WTC11 (cell line): ENCODE measurements around the gene TOM1. TPM values are rescaled to one million over a fixed set of nuclear protein-coding genes. Genes with fewer than 3 reads are reported as not detected.

Experiments
- ATAC-seq: fragments of 200-7000 bp; cut with Tn5 transposase; 2 replicates; pipeline ENCODE4 v1.10.0; 2021; ENCODE audit warnings: mild to moderate bottlenecking, moderate library complexity
- CTCF ChIA-PET: fragments of 300-600 bp; sonication (Branson Sonifier 250); formaldehyde crosslinking; loops from one replicate; lab custom pipeline; 2021; ENCODE audit warnings: antibody characterized with exemption; lab: Charles Lee
- POLR2A ChIA-PET: fragments of 350-600 bp; sonication (Branson Sonifier 250); formaldehyde crosslinking; loops from one replicate; lab custom pipeline; 2021; ENCODE audit warnings: antibody characterized with exemption; lab: Charles Lee
- DNase-seq: peaks from one replicate; pipeline ENCODE4 v3.0.0; 2021; ENCODE audit warnings: low spot score
- H3K27ac Mint-ChIP-seq: 2 replicates; pipeline ENCODE4 v1.8.0; 2021; ENCODE audit warnings: mixed read lengths
- H3K27me3 Mint-ChIP-seq: 2 replicates; pipeline ENCODE4 v1.8.0; 2021; ENCODE audit warnings: low read depth, mild to moderate bottlenecking, moderate library complexity, mixed read lengths
- H3K36me3 Mint-ChIP-seq: 2 replicates; pipeline ENCODE4 v1.8.0; 2021; ENCODE audit warnings: mixed read lengths
- H3K4me1 Mint-ChIP-seq: 2 replicates; pipeline ENCODE4 v1.8.0; 2022; ENCODE audit warnings: mixed read lengths
- H3K4me3 Mint-ChIP-seq: 2 replicates; pipeline ENCODE4 v1.8.0; 2021; ENCODE audit warnings: mild to moderate bottlenecking, moderate library complexity, mixed read lengths
- H3K9me3 Mint-ChIP-seq: 2 replicates; pipeline ENCODE4 v1.8.0; 2021; ENCODE audit warnings: mixed read lengths
- ATF3 ChIP-seq: sonication (generic); formaldehyde crosslinking; conservative IDR thresholded peaks from 2 replicates; pipeline ENCODE4 v1.8.1; 2022; ENCODE audit warnings: mild to moderate bottlenecking, missing genetic modification reagents
- CBFB ChIP-seq: sonication (generic); formaldehyde crosslinking; IDR thresholded peaks from 2 replicates; pipeline ENCODE4 v1.8.1; 2022; ENCODE audit warnings: mild to moderate bottlenecking, low read depth, missing genetic modification reagents
- CREM ChIP-seq: sonication (generic); formaldehyde crosslinking; IDR thresholded peaks from 2 replicates; pipeline ENCODE4 v1.8.1; 2022; ENCODE audit warnings: mild to moderate bottlenecking, missing genetic modification reagents, moderate library complexity
- ERG ChIP-seq: fragments of 250-450 bp; sonication (Bioruptor Pico); IDR thresholded peaks from 2 replicates; pipeline ENCODE4 v1.8.0; 2021; ENCODE audit warnings: mild to moderate bottlenecking
- FOXP1 ChIP-seq: sonication (generic); formaldehyde crosslinking; IDR thresholded peaks from 2 replicates; pipeline ENCODE4 v1.8.0; 2022; ENCODE audit warnings: missing genetic modification reagents, mild to moderate bottlenecking, moderate library complexity, borderline replicate concordance
- GABPB1 ChIP-seq: sonication (generic); formaldehyde crosslinking; IDR thresholded peaks from 2 replicates; pipeline ENCODE4 v1.8.1; 2023; ENCODE audit warnings: mild to moderate bottlenecking, missing genetic modification reagents
- HMGXB4 ChIP-seq: sonication (generic); formaldehyde crosslinking; IDR thresholded peaks from 2 replicates; pipeline ENCODE4 v1.8.1; 2023; ENCODE audit warnings: mild to moderate bottlenecking, moderate library complexity, missing genetic modification reagents
- IRF1 ChIP-seq: sonication (generic); formaldehyde crosslinking; IDR thresholded peaks from 2 replicates; pipeline ENCODE4 v1.8.0; 2023; ENCODE audit warnings: missing genetic modification reagents
- MLX ChIP-seq: sonication (generic); formaldehyde crosslinking; IDR thresholded peaks from 2 replicates; pipeline ENCODE4 v1.8.1; 2023; ENCODE audit warnings: mild to moderate bottlenecking, missing genetic modification reagents, moderate library complexity
- NR2C2 ChIP-seq: sonication (generic); formaldehyde crosslinking; IDR thresholded peaks from 2 replicates; pipeline ENCODE4 v1.8.0; 2022; ENCODE audit warnings: mild to moderate bottlenecking, missing genetic modification reagents
- SOX15 ChIP-seq: fragments of 250-450 bp; sonication (Bioruptor Pico); IDR thresholded peaks from 2 replicates; pipeline ENCODE4 v1.9.0; 2021; ENCODE audit warnings: mild to moderate bottlenecking
- TEAD4 ChIP-seq: sonication (generic); formaldehyde crosslinking; IDR thresholded peaks from 2 replicates; pipeline ENCODE4 v1.8.0; 2022; ENCODE audit warnings: mild to moderate bottlenecking, missing genetic modification reagents
- ZNF121 ChIP-seq: sonication (generic); formaldehyde crosslinking; IDR thresholded peaks from 2 replicates; pipeline ENCODE4 v1.8.0; 2023; ENCODE audit warnings: missing genetic modification reagents
- ZNF219 ChIP-seq: sonication (generic); formaldehyde crosslinking; IDR thresholded peaks from 2 replicates; pipeline ENCODE4 v1.8.0; 2023; ENCODE audit warnings: missing genetic modification reagents, mild to moderate bottlenecking, borderline replicate concordance
- ZNF396 ChIP-seq: fragments of 250-450 bp; sonication (Bioruptor Pico); IDR thresholded peaks from 2 replicates; pipeline ENCODE4 v1.8.0; 2021; ENCODE audit warnings: mild to moderate bottlenecking, moderate library complexity, borderline replicate concordance
- ZNF416 ChIP-seq: fragments of 250-450 bp; sonication (Bioruptor Pico); IDR thresholded peaks from 2 replicates; pipeline ENCODE4 v1.9.0; 2021; ENCODE audit warnings: mild to moderate bottlenecking, inconsistent platforms
- ZNF425 ChIP-seq: fragments of 250-450 bp; sonication (Bioruptor Pico); conservative IDR thresholded peaks from 2 replicates; pipeline ENCODE4 v1.9.0; 2021; ENCODE audit warnings: mild to moderate bottlenecking
- ZNF512 ChIP-seq: sonication (generic); formaldehyde crosslinking; IDR thresholded peaks from 2 replicates; pipeline ENCODE4 v1.8.1; 2022; ENCODE audit warnings: missing genetic modification reagents, borderline replicate concordance
- ZNF671 ChIP-seq: fragments of 250-450 bp; sonication (Bioruptor Pico); IDR thresholded peaks from 2 replicates; pipeline ENCODE4 v1.8.0; 2021; ENCODE audit warnings: mild to moderate bottlenecking
- total RNA-seq: library from RNA; stranded (reverse); gene quantifications from 3 replicates; pipeline ENCODE4 v1.2.3, GENCODE V29; 2021

Gene TOM1
- total RNA-seq, 1 experiment from 2014 or later = 23.5 TPM

GRCh38 chr22:35296051-35296450 lies 3.6 kb upstream of the TOM1 start (continued):
- TF ChIP-seq ERG (no peak), ZNF512 (CRISPR knock-in tag) (no peak), SOX15 (CRISPR knock-in tag) (no peak), FOXP1 (CRISPR knock-in tag) (no peak), ZNF416 (CRISPR knock-in tag) (no peak)

- ATAC-seq = no peak
- ChIA-PET CTCF (interaction anchor here (0.6 to 1.6 kb wide), 9 partner anchors 11 to 766 kb away, joined by 3 to 12 read pairs (median 4); no protein-coding TSS in a partner anchor), POLR2A (no interaction called here)
- H3K27me3 Mint-ChIP-seq = no peaks in the 10 kb centered on the region
- no peaks in the 10 kb centered on the region for H3K9me3 Mint-ChIP-seq
- peak overlapping the region; percentile 99 for H3K27ac Mint-ChIP-seq
- H3K36me3 Mint-ChIP-seq = peaks cover 19% of the 10 kb centered on the region
- TF ChIP-seq ZNF121 = peak; percentile 99
- TF ChIP-seq TEAD4 (CRISPR knock-in tag) = no peak
- no peak for DNase-seq
- H3K4me1 Mint-ChIP-seq = peaks cover 5% of the 10 kb centered on the region
- peak overlapping the region; percentile 81 for H3K4me3 Mint-ChIP-seq
Measured at GRCh38 chr22:35299217-35299672, 449 bp upstream of the TOM1 start.

GRCh38 chr22:35301372-35301874 lies 1.7 kb downstream of the TOM1 start:
- CTCF ChIA-PET = no interaction called here
- Mint-ChIP-seq H3K4me1 (peaks cover 8% of the 10 kb centered on the region), H3K27me3 (no peaks in the 10 kb centered on the region), H3K27ac (no peak overlapping the region), H3K9me3 (no peaks in the 10 kb centered on the region), H3K36me3 (peaks cover 11% of the 10 kb centered on the region), H3K4me3 (peak overlapping the region; percentile 81)
- DNase-seq = no peak
- POLR2A ChIA-PET = interaction anchor here (0.6 kb wide), 1 partner anchor 96 kb away, joined by 3 read pairs; no protein-coding TSS in a partner anchor
- peak; percentile 68 for TF ChIP-seq GABPB1 (CRISPR knock-in tag)
- TF ChIP-seq ZNF219 (CRISPR knock-in tag) = no peak
- no peak for ATAC-seq

- Mint-ChIP-seq H3K36me3 (no peaks in the 10 kb centered on the region), H3K27ac (no peak overlapping the region), H3K4me1 (peaks cover 20% of the 10 kb centered on the region), H3K4me3 (no peak overlapping the region), H3K9me3 (no peaks in the 10 kb centered on the region), H3K27me3 (no peaks in the 10 kb centered on the region)
- POLR2A ChIA-PET = no interaction called here
- CTCF ChIA-PET = interaction anchor here (0.9 kb wide), 1 partner anchor 27 kb away, joined by 3 read pairs; no protein-coding TSS in a partner anchor
- DNase-seq (no peak), ATAC-seq (no peak)
- TF ChIP-seq ERG = no peak
- TF ChIP-seq IRF1 = no peak
- TF ChIP-seq MLX (CRISPR knock-in tag) = no peak
- no peak for TF ChIP-seq ATF3 (CRISPR knock-in tag)
- TF ChIP-seq ZNF396 (CRISPR knock-in tag) = no peak
- TF ChIP-seq NR2C2 = no peak
- TF ChIP-seq CREM (CRISPR knock-in tag) = no peak
- TF ChIP-seq ZNF671 (CRISPR knock-in tag) = no peak
- TF ChIP-seq CBFB (CRISPR knock-in tag) = no peak
- TF ChIP-seq HMGXB4 (CRISPR knock-in tag) = no peak
- TF ChIP-seq ZNF425 (CRISPR knock-in tag) = no peak
Measured at GRCh38 chr22:35303029-35303624, 3.4 kb downstream of the TOM1 start.
